CD4-positive, alpha-beta T cell treated with Interferon gamma for 1 hour (primary cell): ENCODE results near the gene TP53AIP1.

Experiments
- DNase-seq: peaks from one replicate; pipeline ENCODE4 v3.0.0-alpha.2; 2020

The TP53AIP1 gene

DNA sequence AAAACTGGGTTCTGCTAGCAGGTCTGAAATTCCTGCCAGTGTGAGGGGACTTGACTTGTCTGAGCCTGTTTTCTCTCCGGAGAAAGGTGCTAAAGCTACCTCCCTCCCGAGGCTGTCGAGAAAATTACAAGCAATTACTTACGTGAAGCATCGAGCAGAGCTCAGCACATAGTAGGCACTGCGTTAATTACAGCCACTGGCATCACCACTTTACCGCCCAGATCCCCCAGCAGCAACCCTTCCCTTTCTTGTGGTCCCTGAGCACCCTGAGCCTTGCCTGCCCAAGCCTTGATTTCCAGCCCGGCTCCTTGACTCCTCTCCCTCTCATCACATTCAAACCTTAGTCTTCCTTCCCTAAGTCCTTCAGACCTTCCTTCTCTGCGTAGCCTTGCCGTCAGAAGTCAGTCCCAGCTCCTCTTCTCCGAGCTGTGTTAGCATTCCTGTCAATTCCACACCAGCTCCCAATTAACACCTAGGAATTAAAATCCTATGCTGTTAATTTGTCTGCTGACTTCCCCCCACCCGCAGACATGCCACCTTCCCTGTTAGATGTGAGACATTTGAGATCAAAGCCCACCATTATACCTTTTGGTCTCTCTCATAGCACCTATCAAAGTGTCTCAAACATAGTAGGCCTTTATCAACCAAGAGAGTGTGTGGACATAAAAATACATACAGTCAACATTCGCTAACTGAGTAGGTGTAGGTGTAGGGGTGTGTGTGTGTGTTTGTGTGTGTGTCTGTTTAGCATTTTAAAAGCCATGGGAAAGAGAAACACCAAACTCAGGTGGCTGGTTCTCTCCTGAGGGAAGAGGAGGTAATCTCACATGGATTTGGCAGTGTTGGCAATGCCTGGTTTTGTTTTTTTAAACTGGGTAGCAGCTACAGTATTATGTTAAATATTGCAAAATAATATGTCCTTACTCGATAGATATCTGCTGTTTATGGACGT is 54.4 kb downstream of the TP53AIP1 start:
- no peak for DNase-seq

DNA sequence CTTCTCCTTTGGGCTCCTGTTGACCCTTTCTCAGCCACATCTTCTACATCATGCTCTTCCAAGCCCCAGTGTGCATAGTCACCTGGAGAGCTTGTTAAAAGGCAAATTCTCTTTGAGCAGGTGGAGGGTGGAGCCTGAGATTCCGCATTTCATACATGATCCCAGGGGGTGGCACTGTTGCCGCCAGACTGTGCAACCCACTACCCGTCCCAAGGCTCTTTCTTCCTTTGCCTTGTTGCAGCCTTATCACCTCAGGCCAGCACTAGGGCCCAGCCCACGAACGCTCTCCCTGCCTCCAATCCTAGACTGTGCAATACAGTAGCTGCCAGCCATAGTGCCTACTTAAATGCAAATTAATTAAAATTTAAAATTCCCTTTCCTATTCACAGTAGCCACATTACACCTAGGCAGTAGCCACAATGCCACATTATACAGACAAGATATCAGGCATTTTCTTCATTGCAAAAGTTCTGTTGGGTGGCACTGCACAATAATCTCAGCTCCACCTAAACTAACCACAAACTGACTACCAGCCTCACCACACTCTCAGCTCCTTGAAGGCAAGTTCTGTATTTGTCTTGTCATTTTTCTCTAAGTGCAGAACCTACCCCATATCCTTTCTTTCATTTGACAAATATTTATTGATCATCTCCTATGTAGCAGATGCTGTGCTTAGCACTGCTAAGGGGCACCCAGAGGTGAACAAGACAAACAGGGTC is 56.1 kb downstream of the TP53AIP1 start:
- no peak for DNase-seq
